Kidney epithelial cell (primary cell): ENCODE data around the gene SCRN1. TPM values are rescaled to one million over a fixed set of nuclear protein-coding genes. Genes with fewer than 3 reads are reported as not detected.
A peak's percentile ranks its signal among the peaks of the same experiment; 100 is the strongest.

Source experiments
- DNase-seq: peaks from one replicate; pipeline ENCODE4 v3.0.0-alpha.2; 2010; ENCODE audit warnings: low read depth
- H3K27me3 ChIP-seq: 2 replicates; pipeline ENCODE4 v1.6.0; 2011; ENCODE audit warnings: low read length; ENCODE audit not compliant: control insufficient read depth, insufficient read depth
- H3K36me3 ChIP-seq: 2 replicates; pipeline ENCODE4 v1.5.1; 2011; ENCODE audit warnings: low read length; ENCODE audit not compliant: control insufficient read depth, insufficient read depth
- H3K4me3 ChIP-seq: 2 replicates; pipeline ENCODE4 v1.5.1; 2011; ENCODE audit warnings: low read depth, mild to moderate bottlenecking, control low read depth, low read length
- total RNA-seq: library from RNA; depleted of rRNA; stranded (reverse); fragments of >200 nt; gene quantifications from 2 replicates; pipeline ENCODE4 v1.2.3, GENCODE V29; 2015
- TF ChIP-seq, protein P1 (sequence below): IDR thresholded peaks from 2 replicates; pipeline ENCODE4 v1.5.1; 2011; ENCODE audit warnings: mild to moderate bottlenecking, moderate library complexity, low read length, control low read depth, inconsistent platforms; ENCODE audit not compliant: insufficient read depth, poor library complexity, severe bottlenecking

The SCRN1 gene
- total RNA-seq, 1 donor from 2014 or later = 79.6 TPM

DNA sequence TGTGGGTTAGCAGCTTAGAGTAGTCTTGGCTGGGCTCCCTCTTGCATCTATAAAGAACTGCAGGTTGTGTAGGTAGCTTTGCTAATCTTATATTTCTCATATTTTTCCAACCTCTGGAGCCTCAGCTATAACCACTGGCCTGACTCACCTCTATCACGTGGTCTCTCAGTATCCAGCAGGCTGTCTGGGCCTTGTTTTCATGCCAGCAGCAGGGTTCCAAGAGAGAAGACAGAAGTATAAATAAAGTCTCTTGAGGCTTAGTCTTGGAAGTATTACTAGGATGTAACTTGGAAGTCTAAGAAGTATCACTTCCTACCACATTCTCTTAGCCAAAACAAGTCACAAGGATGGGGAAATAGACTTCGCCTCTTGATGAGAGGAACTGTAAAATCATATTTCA, 110.0 kb downstream of the SCRN1 start:
- no peak overlapping the region for H3K4me3 ChIP-seq
- TF ChIP-seq, protein P1, sequence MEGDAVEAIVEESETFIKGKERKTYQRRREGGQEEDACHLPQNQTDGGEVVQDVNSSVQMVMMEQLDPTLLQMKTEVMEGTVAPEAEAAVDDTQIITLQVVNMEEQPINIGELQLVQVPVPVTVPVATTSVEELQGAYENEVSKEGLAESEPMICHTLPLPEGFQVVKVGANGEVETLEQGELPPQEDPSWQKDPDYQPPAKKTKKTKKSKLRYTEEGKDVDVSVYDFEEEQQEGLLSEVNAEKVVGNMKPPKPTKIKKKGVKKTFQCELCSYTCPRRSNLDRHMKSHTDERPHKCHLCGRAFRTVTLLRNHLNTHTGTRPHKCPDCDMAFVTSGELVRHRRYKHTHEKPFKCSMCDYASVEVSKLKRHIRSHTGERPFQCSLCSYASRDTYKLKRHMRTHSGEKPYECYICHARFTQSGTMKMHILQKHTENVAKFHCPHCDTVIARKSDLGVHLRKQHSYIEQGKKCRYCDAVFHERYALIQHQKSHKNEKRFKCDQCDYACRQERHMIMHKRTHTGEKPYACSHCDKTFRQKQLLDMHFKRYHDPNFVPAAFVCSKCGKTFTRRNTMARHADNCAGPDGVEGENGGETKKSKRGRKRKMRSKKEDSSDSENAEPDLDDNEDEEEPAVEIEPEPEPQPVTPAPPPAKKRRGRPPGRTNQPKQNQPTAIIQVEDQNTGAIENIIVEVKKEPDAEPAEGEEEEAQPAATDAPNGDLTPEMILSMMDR = no peak
- peaks cover 2% of the 10 kb centered on the region for H3K27me3 ChIP-seq
- H3K36me3 ChIP-seq = no peaks in the 10 kb centered on the region
- no peak for DNase-seq

DNA sequence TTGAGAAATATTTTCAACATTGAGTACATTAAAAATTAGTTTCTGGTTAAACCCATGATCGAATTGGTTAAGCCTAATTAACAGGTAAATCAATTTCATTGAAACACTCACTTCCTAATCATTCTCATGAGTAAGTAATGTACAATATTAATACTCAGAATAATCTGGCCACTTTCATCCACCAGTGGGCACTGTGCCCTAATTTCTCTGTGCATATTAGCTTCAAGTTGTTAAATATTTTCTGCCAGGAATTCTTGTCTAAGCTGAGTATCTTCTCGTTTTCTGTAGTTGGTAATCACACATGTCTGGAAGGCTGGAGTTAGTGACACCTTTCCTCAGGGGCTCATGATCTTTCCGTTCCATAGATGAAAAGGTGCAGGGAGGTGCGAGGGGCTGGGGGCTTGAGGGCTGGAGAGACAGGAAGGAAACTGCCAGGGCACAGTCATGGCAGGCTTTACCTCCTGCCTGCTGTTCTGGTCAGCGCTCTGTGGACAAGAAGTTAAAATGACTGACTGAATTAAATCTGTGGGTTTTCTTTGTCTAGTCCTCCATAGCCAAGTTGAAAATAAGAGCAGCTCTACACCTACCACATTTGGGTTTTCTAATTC, 111.4 kb downstream of the SCRN1 start:
- H3K36me3 ChIP-seq = no peaks in the 10 kb centered on the region
- no peak overlapping the region for H3K4me3 ChIP-seq
- TF ChIP-seq, protein P1 = peak; percentile 60
- peaks cover 3% of the 10 kb centered on the region for H3K27me3 ChIP-seq
- no peak for DNase-seq

DNA sequence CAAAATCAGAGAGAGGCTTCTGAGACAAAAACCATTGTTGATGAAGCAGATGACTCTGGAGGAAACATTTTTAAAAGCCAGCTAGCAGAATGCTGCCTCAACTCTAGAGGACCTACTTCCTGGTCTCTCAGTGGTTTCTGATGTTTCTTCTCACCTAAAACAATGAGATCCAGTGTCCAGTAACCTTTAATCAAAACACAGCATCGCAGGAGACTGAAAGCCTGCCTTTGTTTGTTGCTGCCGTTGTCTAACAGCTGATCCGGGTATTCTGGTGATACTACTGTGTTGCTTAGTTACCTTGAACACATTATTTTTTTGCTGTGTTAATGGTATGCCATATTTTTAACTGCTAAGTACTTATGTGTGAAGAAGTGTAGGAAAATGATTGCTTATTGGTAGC, 112.4 kb downstream of the SCRN1 start:
- DNase-seq = no peak
- H3K4me3 ChIP-seq = no peak overlapping the region
- TF ChIP-seq, protein P1 = no peak
- H3K36me3 ChIP-seq = no peaks in the 10 kb centered on the region
- peaks cover 3% of the 10 kb centered on the region for H3K27me3 ChIP-seq

DNA sequence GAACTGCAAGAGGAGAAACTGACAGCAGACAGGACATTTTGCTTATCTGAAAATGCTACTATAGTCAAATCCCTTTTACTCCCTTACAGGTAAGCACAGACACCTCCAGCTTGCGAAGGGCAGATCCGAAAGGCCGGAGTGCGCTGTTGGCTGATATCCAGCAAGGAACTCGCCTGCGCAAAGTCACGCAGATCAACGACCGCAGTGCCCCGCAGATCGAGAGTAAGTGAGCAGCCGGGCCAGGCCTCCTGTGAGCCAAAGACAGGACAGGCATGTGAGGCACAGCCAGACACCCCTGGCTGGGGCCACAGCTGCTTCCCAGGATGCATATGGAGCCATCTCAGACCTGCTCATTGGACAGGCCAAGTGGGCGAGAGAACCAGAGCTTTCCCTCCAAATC, 113.9 kb downstream of the SCRN1 start:
- TF ChIP-seq, protein P1 = no peak
- no peaks in the 10 kb centered on the region for H3K36me3 ChIP-seq
- DNase-seq = no peak
- peaks cover 3% of the 10 kb centered on the region for H3K27me3 ChIP-seq
- H3K4me3 ChIP-seq = no peak overlapping the region

DNA sequence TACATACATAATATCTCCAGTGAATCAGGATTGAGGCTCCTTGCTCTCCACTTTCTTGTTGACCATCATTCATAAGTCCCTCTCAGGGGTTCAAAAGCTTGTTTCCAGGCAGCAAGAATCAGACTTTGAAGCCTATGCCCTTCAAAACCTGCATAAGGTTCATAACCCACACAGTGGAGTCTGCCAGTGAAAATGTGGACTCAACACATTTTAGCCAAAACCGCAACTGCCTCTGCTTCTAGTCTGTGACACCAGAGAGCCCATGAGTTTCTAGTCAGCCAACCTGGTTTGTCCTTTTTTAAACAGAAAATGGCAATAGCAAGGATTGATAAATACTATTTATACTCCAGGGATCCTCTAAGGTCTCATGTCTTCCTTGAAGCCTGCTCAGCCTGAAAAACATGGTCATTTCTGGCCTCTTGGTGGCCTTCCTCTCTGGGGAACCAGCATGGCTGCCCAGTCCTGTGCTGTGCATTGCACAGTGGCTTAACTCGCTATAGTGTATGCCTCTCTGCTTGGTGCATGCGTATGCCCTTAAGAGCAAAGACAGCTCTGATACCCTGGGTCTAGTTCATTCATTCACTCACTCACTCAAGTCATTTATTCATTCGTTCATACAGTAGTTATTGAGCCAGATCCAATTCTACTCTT, 115.8 kb downstream of the SCRN1 start:
- peaks cover 3% of the 10 kb centered on the region for H3K27me3 ChIP-seq
- no peak for DNase-seq
- H3K36me3 ChIP-seq = no peaks in the 10 kb centered on the region
- H3K4me3 ChIP-seq = no peak overlapping the region
- TF ChIP-seq, protein P1 = no peak
